Upper lobe of left lung (tissue), 4 donors: ENCODE measurements around the gene ZNF558.

Experiments
- CTCF ChIP-seq, 6 experiments: fragments of 450-650 bp in 4 of 6; fragments of 200-600 bp in 2 of 6; sonication (generic) in 2 of 6; IDR thresholded peaks; one replicate each; pipeline ENCODE4 v1.5.1; 2016 to 2019; ENCODE audit warnings: antibody characterized with exemption in 6 of 6
- POLR2A ChIP-seq, 4 donors: fragments of 450-650 bp; IDR thresholded peaks; one replicate each; pipeline ENCODE4 v1.5.1; 2016 to 2017; ENCODE audit warnings: antibody characterized with exemption in 4 of 4, mild to moderate bottlenecking in 2 of 4
- POLR2AphosphoS5 ChIP-seq, 2 donors: sonication (generic); formaldehyde crosslinking; IDR thresholded peaks; one replicate each; pipeline ENCODE4 v1.5.1; 2017; ENCODE audit warnings: antibody characterized with exemption in 2 of 2

- TF ChIP-seq POLR2A (IDR thresholded peaks at IDR 0.05), result no peak
- TF ChIP-seq CTCF (IDR thresholded peaks at IDR 0.05), result no peak
- no peak for TF ChIP-seq POLR2AphosphoS5 (IDR thresholded peaks at IDR 0.05)
Measured at GRCh38 chr19:8811315-8812172, 20.6 kb downstream of the ZNF558 start.
